ENCODE measurements around the gene CCR1. TPM values are rescaled to one million over a fixed set of nuclear protein-coding genes. Genes with fewer than 3 reads are reported as not detected.

CCR1 gene
- total RNA-seq (2021) (not detected in 2 replicates), Bru-seq, nascent RNA (not detected), BruChase-seq, experiment 1, labeled RNA remaining after a 2-hour chase (not detected), BruChase-seq, experiment 2, labeled RNA remaining after a 6-hour chase (not detected)
- long read RNA-seq = 0 reads

- no peaks in the 10 kb centered on the region for H3K9me3 ChIP-seq (ENCODE audit: low read depth, low read length, poor library complexity, severe bottlenecking)
- no peaks in the 10 kb centered on the region for H3K27me3 ChIP-seq (replicated peaks; ENCODE audit: insufficient read depth, low read depth, low read length, poor library complexity)
- intact Hi-C loops (cut with micrococcal nuclease; ENCODE audit: unreplicated experiment) = loop anchor here (10.0 kb wide), 1 partner anchor 1173 kb away; no protein-coding TSS in a partner anchor
- no TSS peak for BruUV-seq (replicated peaks)
- H3K36me3 ChIP-seq (ENCODE audit: insufficient read depth, low read length, poor library complexity, severe bottlenecking) = no peaks in the 10 kb centered on the region
- ChIA-PET CTCF (interaction anchor here (0.7 kb wide), 1 partner anchor 164 kb away, joined by 3 read pairs; no protein-coding TSS in a partner anchor), POLR2A (ENCODE audit: low non-redundant PET) (no interaction called here)
- DNase-seq (ENCODE audit: low spot score) = peak; percentile 27
- TF ChIP-seq EZH2 (IDR thresholded peaks at IDR 0.05; ENCODE audit: borderline replicate concordance, low read depth, low read length, poor library complexity, severe bottlenecking) = no peak
- TF ChIP-seq CTCF (conservative IDR thresholded peaks at IDR 0.05; ENCODE audit: low read depth, low read length) = peak; percentile 57
- no peaks in the 10 kb centered on the region for H3K4me1 ChIP-seq (ENCODE audit: insufficient read depth, low read length, poor library complexity, severe bottlenecking)
- H3K27ac ChIP-seq (ENCODE audit: low read depth, low read length, poor library complexity, severe bottlenecking) = no peak within 1 kb of the TSS
- no peak within 1 kb of the TSS for H3K4me3 ChIP-seq (ENCODE audit: low read depth, low read length, poor library complexity, severe bottlenecking)
Measured at GRCh38 chr3:46208167-46208704, at the start of gene CCR1. Gene CCR1 (minus strand): TSS chr3:46208313. CDS start chr3:46204313, 4,000 bp downstream.

GRCh38 chr3:46252980-46253379 lies 44.9 kb upstream of the CCR1 start:
- TF ChIP-seq CTCF (conservative IDR thresholded peaks at IDR 0.05; ENCODE audit: low read depth, low read length) (no peak), EZH2 (IDR thresholded peaks at IDR 0.05; ENCODE audit: borderline replicate concordance, low read depth, low read length, poor library complexity, severe bottlenecking) (no peak)
- intact Hi-C loops (cut with micrococcal nuclease; ENCODE audit: unreplicated experiment) = no loop called here
- H3K4me1 ChIP-seq (ENCODE audit: insufficient read depth, low read length, poor library complexity, severe bottlenecking) = no peaks in the 10 kb centered on the region
- H3K36me3 ChIP-seq (ENCODE audit: insufficient read depth, low read length, poor library complexity, severe bottlenecking) = no peaks in the 10 kb centered on the region
- no peak for DNase-seq (ENCODE audit: low spot score)
- POLR2A ChIA-PET (ENCODE audit: low non-redundant PET) = no interaction called here
- no peaks in the 10 kb centered on the region for H3K9me3 ChIP-seq (ENCODE audit: low read depth, low read length, poor library complexity, severe bottlenecking)
- no peak overlapping the region for H3K4me3 ChIP-seq (ENCODE audit: low read depth, low read length, poor library complexity, severe bottlenecking)
- CTCF ChIA-PET = no interaction called here
- BruUV-seq (replicated peaks) = no TSS peak
- no peaks in the 10 kb centered on the region for H3K27me3 ChIP-seq (replicated peaks; ENCODE audit: insufficient read depth, low read depth, low read length, poor library complexity)
- no peak overlapping the region for H3K27ac ChIP-seq (ENCODE audit: low read depth, low read length, poor library complexity, severe bottlenecking)

GRCh38 chr3:46245146-46245545 lies 37.0 kb upstream of the CCR1 start:
- TF ChIP-seq CTCF (conservative IDR thresholded peaks at IDR 0.05; ENCODE audit: low read depth, low read length) = no peak
- TF ChIP-seq EZH2 (IDR thresholded peaks at IDR 0.05; ENCODE audit: borderline replicate concordance, low read depth, low read length, poor library complexity, severe bottlenecking) = no peak
- H3K27me3 ChIP-seq (replicated peaks; ENCODE audit: insufficient read depth, low read depth, low read length, poor library complexity) = no peaks in the 10 kb centered on the region
- intact Hi-C loops (cut with micrococcal nuclease; ENCODE audit: unreplicated experiment) = no loop called here
- ChIA-PET POLR2A (ENCODE audit: low non-redundant PET) (no interaction called here), CTCF (no interaction called here)
- no peak for DNase-seq (ENCODE audit: low spot score)
- no peak overlapping the region for H3K27ac ChIP-seq (ENCODE audit: low read depth, low read length, poor library complexity, severe bottlenecking)
- H3K4me1 ChIP-seq (ENCODE audit: insufficient read depth, low read length, poor library complexity, severe bottlenecking) = no peaks in the 10 kb centered on the region
- no TSS peak for BruUV-seq (replicated peaks)
- no peak overlapping the region for H3K4me3 ChIP-seq (ENCODE audit: low read depth, low read length, poor library complexity, severe bottlenecking)
- H3K36me3 ChIP-seq (ENCODE audit: insufficient read depth, low read length, poor library complexity, severe bottlenecking) = no peaks in the 10 kb centered on the region
- no peaks in the 10 kb centered on the region for H3K9me3 ChIP-seq (ENCODE audit: low read depth, low read length, poor library complexity, severe bottlenecking)
